ENCODE results near the gene AMFR.
"Not testable (repeated sequence)": the region's sequence is repeated elsewhere in the genome, so short reads cannot be mapped to it uniquely, and the experiment has no call there.

AMFR gene

DNA sequence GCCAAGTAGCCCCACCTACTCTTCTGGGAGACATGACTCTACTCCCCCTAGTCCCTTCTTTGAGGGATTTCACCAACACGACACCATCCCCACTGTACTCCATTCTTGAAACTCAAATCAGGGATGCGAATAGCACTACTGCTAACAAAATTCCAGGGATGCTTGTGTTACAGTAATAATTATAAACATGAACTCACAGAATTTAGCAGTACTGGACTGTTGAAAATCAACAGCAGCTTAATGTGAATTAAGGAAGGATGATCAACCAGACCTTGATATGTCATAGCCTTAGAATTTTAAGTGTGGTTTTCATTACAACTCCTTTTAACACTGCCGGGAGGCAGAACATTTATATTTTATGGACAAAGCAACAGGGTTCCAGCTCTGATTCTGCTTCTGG is 37.9 kb downstream of the AMFR start:
- DNase-seq: peak; percentile 68

DNA sequence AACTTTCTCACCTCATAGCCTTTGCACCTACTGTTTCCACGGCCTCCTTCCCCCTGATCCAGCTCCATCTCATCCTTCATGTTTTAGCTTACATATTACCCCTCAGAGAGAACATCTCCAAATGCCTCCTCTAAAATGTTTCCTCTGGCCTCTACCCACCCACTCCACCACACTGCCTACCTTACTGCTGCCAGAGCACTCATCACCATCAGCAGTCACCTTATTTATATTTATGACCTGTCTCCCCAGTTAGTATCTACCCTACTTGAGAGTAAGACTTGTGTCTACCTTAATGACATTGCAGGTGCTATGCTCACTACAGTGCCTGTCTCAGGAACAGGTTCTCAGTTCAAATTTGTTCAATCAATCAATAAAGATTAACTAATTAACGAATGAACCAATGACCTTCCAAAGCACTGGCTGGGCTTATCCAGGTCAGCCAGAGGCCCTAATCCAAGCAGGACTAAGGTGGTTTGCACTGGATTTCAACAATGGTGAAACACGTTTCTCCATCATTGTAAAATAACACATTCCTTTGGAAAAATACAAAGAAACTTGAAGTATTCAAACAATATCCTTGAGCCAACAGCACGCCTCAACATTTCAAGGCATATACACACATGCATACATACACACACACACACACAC is 41.1 kb downstream of the AMFR start:
- DNase-seq: no peak

DNA sequence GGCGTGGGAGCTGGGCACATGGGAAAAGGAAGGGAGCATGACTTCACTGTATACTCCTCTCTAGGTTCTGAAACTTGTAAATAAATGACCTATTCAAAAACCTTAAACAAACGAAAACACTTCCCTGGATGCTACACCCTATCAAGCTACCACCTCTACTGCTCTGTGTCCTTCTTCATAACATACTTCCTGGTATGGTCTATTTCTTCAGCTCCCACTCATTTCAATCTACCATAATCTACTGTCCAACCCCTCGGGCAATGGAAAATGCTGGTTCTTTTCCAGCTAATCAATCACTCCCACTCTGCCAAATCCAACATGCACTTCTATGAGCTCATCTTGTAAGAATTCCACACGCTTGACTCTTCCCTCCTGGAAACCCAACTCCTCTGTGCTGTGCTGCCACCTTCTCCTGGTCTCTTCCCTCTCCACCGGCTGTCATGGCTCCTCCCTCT is 42.4 kb downstream of the AMFR start:
- peak; percentile 66 for DNase-seq

DNA sequence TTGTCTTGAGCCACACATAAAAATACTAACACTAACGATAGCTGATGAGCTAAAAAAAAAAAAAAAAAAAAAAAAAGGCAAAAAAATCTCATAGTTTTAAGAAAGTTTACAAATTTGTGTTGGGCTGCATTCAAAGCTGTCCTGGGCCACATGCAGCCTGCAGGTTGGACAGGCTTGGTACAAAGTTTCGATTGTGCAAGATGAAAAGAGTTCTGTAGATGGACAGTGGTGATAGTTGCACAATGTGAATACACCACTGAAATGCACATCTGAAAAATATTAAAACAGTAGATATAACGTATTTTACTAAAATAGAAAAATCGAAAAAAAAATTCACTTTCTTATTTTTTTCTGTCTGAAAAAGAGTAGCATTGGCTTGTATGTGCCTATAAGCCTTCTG is 42.9 kb downstream of the AMFR start:
- DNase-seq: no peak

DNA sequence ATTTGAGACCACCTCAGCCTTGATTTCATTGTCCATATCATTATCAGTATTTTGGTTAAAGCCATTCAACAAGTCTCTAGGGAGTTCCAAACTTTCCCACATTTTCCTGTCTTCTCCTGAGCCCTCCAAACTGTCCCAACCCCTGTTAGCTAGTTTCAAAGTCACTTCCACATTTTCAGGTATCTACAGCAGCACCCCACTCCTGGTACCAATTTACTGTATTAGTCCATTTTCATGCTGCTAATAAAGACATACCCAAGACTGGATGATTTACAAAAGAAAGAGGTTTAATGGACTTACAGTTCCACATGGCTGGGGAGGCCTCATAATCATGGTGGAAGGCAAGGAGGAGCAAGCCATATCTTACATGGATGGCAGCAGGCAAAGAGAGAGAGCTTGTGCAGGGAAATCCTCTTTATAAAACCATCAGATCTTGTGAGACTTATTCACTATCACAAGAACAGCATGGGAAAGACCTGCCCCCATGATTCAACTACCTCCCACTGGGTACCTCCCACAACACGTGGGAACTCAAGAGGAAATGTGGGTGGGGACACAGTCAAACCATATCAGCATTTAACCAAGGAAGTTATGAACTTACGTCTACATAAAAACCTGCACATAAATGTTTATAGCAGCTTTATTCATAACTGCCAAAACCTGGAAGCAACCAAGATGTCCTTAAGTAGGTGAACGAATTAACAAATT is 44.4 kb downstream of the AMFR start:
- not testable (repeated sequence) for DNase-seq

DNA sequence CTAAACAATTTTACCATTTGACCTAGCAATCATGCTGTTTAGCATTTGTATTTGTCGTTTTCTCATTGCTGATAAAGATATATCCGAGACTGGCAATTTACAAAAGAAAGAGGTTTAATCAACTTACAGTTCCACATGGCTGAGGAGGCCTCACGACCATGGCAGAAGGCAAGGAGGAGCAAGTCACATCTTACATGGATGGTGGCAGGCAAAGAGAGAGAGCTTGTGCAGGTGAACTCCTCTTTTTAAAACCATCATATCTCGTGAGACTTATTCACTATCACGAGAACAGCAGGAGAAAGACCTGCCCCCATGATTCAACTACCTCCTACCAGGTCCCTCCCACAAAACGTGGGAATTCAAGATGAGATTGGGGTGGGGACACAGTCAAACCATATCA is 46.3 kb downstream of the AMFR start:
- not testable (repeated sequence) for DNase-seq

DNA sequence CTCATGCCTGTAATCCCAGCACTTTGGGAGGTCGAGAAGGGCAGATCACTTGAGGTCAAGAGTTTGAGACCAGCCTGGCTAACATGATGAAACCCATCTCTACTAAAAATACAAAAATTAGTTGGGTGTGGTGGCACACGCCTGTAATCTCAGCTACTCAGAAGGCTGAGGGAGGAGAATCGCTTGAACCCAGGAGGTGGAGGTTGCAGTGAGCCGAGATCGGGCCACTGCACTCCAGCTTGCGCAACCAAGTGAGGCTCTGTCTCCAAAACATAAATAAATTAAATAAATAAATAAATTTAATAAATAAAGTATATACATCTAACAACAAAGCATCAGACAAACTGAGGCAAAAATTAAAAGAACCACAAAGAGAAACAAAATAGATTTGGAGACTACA is 49.6 kb downstream of the AMFR start:
- DNase-seq: not testable (repeated sequence)

DNA sequence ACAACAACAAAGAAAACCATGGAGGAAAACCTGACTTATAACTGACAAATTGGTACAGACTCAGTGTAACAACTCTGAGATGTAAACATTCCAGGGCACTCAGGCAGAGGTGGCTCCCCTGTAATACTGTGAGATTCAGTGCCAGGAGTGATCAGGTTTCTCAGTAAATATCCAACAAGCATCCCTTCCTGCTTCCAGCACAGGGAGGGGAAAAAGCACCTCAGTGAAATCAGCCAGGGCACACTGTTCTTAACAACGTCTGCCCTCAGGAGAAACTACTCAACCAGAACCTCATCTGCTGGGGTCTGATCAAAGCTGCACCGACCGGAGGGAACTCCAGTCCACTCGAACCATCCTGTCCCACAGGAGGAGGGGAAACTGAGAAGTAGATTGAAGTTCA is 52.3 kb downstream of the AMFR start:
- no peak for DNase-seq

DNA sequence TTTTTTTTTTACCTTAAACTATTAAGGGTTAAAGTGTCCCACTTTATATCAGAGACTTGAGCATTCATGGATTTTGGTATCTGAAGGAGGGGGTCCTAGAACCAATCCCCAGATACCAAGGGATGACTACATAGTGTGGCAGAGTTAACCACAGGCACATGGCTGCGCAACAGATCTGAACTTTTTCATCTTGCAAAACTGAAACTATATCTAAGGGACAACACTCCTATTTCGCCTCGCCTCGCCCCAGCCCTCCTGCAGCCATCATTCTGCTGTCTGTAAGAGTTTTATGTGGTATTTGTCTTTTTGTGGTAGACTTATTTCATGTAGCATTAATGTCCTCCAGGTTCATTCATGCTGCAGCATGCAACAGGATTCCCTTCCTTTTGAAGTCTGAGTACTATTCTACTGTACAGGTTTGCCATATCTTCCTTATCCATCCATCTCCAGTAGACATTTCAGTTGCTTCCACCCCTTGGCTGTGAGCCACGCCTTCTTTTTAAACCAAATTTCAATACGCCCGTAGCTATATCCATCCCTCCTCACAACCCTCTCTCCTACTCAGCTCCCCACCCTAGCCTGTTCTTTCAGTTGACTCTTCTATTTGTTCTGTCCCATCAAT is 53.2 kb downstream of the AMFR start:
- no peak for DNase-seq

DNA sequence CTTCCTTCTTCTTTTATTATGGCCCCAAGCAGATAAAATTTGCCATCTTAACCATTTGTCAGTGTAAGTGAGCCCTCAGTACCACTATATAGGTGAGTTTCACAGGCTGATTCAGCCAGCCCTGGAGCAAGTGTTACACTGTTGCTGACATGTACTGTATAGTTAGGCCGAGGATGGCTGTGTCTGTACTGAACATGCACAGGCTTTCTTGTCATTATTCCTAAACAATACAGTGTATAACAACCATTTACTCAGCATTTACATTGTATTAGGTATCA is 53.7 kb downstream of the AMFR start:
- DNase-seq: no peak

DNA sequence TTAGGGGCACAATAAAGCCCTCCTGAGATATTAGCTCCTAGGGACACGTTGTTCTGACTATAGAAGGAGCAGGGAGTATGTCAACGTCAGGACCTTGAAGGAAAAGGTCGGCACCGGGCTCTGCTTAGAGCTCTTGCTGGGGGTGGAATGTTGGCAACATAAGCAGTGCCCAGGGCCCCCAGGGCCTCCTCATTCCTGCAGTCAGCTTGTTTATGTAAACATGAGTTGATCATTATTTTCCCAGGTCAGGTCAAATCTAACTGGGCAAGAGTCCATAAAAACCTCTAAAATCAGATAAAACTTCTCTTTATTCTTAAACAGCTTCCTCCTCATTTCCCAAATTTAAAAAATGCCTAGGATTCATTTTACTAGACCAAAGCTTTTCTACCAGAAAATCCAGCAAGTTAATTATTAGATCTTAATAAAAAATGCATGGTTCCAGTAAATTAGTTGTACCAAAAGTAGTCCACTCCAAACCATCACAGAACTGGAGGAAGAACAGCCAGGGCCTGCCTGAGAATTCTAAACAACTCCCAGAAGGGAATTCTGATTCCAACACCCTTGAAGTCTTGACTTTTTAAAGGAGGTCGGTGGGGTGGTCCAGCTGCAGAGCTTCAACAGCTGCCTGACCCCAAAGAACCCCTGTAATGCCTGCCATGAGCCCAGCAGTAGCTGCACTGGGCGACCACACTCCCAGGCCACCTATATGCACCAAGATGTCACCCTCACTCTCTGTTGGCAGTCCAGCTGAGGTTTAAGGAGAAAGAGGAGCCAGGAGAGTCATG is 54.3 kb downstream of the AMFR start:
- no peak for DNase-seq

DNA sequence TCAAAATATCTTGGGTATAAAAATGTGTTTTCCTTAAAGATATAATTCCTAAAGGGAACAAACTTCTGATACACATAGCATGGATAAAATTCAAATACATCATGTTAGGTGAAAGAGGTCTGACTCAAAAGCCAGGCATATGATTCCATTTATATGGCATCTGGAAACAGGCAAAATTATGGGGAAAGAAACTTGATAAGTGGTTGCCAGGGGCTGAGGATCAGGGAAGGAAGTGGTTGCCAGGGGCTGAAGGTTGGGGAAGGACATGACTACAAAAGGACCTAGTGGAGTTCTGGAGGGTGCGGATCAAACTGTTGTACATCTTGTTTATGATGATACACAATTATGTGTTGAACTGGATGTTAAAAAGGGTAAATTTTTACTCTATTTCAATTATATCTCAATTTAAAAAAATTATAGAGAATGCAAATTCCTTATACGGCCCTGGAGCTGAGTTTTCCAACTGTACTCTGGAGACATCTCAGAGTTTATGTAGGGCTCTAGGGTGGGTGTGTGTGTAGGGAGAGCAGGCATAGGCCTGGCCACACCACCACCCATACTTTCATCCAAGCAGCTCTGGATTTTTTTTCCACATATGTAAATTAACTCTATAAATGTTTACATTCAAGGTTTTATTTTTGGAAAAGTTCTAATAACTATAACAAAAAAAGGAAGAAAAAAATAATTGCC is 55.0 kb downstream of the AMFR start:
- DNase-seq: peak; percentile 31

DNA sequence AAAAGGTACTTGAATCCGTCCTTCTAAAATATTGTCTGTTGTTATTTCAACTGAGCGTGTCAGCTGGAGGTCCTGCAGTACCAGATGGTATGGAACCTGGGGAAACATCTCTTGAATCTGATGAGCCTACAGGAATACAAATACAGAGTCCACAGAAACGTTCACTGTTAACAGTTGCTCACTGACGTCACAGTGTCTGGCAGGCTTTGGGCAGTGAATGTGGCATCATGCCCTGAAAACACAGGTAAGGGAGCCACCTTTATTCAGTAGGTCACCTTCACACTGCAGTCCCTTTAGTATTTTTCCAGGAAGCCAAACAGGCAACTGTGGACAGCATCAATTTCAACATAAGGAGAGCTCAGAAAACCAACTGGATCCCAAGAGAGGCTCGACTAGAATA is 56.1 kb downstream of the AMFR start:
- DNase-seq: no peak

DNA sequence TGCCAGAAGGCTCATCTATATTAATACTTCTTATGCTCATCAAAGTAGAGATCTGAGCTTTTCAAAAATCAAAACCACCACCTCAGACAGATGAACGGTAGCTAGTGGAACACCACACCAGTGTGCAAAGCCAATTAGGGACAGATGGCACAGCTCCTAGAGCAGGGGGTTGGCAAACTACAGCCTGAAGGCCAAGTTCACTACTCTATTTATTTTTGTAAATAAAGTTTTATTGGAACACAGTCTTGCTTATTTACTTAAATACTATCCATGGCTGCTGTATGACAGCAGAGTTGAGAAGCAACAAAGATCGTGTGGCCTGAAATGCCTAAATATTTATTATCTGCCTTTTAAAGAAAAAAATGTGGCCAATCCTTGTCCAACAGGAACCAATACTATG is 56.8 kb downstream of the AMFR start:
- no peak for DNase-seq

DNA sequence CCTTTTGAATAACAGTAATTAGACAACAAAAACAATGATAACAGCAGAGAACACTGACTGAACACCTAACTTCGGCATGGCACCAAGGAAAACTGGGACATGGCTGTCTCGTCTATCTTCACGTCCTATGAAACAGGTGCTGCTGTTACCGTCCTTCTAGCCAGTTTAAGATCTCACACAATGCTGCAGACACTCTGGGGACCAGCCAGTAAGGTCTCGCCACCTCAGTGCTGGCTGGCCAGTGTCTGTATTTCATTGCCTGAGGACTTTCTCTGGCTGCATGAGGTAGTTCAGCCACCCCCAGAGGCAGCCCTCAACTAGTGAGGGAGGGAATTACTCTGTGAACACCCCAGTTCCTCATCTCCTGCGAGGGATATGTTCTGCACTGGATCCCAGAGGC is 57.6 kb downstream of the AMFR start:
- DNase-seq: no peak

DNA sequence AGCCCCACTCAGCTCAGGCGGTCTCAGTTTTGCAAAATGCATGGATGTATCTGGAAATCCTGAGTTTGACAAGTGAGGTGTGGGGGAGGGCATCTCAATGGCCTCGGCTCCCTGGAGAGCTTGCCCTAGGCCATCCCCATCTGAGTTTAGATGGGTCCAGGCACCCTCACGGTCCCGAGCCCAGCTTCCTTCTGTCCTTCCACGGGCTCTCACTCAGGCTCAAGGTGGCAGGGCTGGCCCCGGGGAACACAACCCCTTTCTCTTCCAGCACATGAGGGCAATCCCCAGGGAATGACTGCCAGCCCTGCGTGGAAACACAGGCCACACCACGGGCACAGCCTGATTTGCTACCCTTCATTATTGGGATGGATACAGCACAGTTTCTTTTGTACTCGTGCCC is 58.4 kb downstream of the AMFR start:
- no peak for DNase-seq

DNA sequence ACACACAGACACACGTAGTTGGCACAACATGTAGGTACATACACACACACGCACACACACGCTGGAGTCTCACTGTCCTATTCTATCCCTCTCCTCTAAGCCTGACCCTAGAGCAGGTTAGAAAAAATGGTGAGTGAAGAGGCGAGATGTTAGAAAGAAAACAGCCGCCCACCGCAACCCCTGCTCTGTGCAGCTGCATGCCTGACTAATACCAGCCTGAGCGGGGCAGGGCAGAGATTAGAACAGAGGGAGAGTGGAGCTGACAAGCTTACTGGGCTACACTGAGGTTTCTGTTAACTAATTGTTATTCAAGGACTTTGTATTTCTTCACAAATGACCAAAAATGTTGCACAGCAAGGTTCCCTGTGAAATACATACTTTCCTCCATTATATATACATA is 59.8 kb downstream of the AMFR start:
- no peak for DNase-seq

DNA sequence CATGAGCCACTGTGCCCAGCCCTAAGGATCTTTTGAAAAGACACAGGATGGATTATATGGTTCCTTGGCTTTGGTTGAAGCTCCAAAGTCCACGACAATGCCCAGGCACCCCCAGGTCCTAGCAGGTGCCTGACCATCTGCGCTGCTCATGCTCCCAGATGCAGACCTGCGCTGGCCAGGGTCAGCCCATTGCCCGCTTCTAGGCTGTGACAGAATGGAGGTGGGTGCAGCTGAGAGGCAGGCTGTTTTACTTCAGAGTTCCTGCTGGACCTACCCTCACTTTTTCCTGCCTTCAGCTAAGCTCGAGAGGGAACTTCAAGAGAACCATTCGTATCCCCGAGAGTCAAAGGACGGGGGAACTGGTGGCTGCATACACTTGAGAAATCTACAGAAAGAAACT is 60.5 kb downstream of the AMFR start:
- DNase-seq: no peak

DNA sequence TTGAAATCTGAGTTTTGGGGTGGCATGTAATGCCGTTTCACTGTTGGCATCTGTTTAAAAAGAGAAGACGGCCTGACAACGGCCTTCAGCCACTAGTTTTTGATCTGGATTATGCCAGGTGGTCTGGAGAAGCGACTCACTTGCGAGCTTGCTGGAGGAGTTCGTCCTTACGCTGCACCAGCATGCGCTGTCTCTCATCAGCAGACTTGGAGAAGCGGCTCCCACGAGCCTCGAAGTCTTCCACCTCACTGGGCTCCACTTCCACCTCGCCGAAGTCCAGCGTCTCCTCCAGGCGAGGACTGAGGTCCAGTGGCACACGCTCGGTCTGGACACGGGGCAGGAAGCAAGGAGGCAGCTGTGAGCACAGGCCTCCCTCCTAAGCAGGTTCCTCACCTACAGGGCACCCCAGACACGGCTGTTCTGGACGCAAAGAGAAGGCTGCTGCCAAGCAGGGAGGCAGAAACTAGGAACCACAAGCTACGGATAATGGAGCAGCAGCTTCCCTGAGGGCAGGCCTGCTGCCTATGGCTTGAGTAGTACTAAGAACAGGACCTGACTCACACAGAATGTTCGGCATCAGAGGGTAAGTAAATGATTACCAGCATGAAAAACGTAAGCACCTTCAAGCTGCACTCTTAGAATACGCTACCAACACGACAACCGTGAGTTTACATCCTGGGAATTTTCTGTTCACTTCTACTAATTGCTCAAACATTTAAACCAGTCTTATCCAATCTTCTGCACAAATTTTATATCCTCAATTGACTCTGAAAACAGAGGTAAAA is 61.4 kb downstream of the AMFR start:
- no peak for DNase-seq

DNA sequence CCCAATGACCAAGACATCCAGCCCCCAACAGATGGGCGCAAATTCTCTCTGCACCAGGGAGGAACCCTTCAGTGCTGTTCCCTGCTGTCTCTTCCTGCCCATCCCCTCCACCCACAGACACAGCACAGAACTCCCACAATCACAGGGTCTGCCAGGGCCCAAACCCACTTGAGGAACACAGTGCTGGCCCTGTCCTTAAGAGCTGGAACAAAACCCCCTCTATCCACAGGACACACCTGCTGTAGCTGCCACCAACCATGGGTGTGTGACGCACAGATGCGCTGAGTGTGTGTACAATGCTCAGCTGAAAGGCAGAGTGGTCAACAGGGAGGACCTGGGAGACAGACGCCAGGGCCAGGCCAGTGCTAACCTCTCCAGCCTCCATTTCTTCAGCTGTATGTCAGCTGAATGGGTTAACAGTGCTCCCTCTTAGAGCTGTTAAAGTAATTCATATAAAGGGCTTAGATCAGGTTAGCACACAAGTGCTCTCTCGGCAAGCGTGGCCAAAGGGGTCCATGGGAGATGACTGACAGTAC is 62.1 kb downstream of the AMFR start:
- DNase-seq: no peak

DNA sequence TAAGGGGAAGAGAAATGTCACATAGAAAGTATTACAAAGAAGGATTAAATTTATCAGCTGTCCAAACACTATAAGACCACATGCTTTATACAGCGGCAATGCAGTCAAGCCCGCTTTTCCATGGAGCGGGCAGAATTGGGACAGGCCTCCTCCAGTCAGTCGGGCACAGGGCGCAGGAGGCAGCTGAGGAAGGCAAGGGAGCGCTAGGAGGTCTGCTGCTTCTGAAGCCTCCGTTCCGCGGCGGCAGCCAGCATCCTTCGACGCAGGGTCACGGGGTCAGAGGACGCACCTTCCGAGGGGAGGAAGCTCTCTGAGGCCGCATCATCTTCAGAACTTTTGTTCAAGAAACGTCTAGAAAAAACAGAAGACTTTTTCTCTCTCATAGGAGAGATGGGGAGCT is 62.6 kb downstream of the AMFR start:
- DNase-seq: no peak

All from fibroblast of skin of abdomen (primary cell).